Measurements from ENCODE around the gene TMSB4X. TPM values are rescaled to one million over a fixed set of nuclear protein-coding genes. Genes with fewer than 3 reads are reported as not detected.
"Not testable (repeated sequence)": the region's sequence is repeated elsewhere in the genome, so short reads cannot be mapped to it uniquely, and the experiment has no call there.

TMSB4X gene
- total and polyA plus RNA-seq, 2 experiments from 2014 or later, result 3,286 to 9,298 TPM

GRCh38 chrX:13013363-13014110 is 38.6 kb downstream of the TMSB4X start:
- Histone ChIP-seq H4K20me1 (ENCODE audit: insufficient read depth) (no peaks in the 10 kb centered on the region), H3K27ac (no peak overlapping the region), H3K4me1 (ENCODE audit: insufficient read depth) (peaks cover under 1% of the 10 kb centered on the region; the same call in 1 of the 2 replicates), H3K4me3 (no peak overlapping the region), H3K9ac (no peak overlapping the region), H3K36me3 (ENCODE audit: low read depth) (no peaks in the 10 kb centered on the region), H3F3A (ENCODE audit: insufficient read depth) (no peaks in the 10 kb centered on the region), H3K9me2 (ENCODE audit: insufficient read depth) (no peaks in the 10 kb centered on the region), H3K27me3 (replicated peaks; ENCODE audit: insufficient read depth) (no peaks in the 10 kb centered on the region), H3K9me3 (ENCODE audit: low read depth) (no peaks in the 10 kb centered on the region), H2AFZ (peak overlapping the region; percentile 68), H3K79me2 (ENCODE audit: insufficient read depth) (no peaks in the 10 kb centered on the region), H3K4me2 (ENCODE audit: unreplicated experiment) (no peak overlapping the region)
- no peak for DNase-seq
- TF ChIP-seq EZH2phosphoT487 (IDR thresholded peaks at IDR 0.05; ENCODE audit: insufficient read depth, low read depth) (no peak), EZH2 (IDR thresholded peaks at IDR 0.05; ENCODE audit: insufficient read depth, poor library complexity, severe bottlenecking) (no peak)
- in situ Hi-C loops (cut with MboI), result no loop called here
- 51 to 53% methylated on average over 8 of the region's 8 CpGs for WGBS, 2 experiments (ENCODE audit: low coverage in 1 of 2, low lambda C conversion rate in 2 of 2, missing lambda C conversion rate in 2 of 2)

- no peaks in the 10 kb centered on the region for H3F3A ChIP-seq (ENCODE audit: insufficient read depth)
- no peak for DNase-seq
- H3K9ac ChIP-seq, result no peak overlapping the region
- no peak overlapping the region for H3K4me3 ChIP-seq
- H3K9me2 ChIP-seq (ENCODE audit: insufficient read depth), result no peaks in the 10 kb centered on the region
- H3K4me1 ChIP-seq (ENCODE audit: insufficient read depth), result no peaks in the 10 kb centered on the region
- in situ Hi-C loops (cut with MboI), result no loop called here
- no peaks in the 10 kb centered on the region for H3K36me3 ChIP-seq (ENCODE audit: low read depth)
- no peaks in the 10 kb centered on the region for H3K27me3 ChIP-seq (replicated peaks; ENCODE audit: insufficient read depth)
- TF ChIP-seq EZH2 (IDR thresholded peaks at IDR 0.05; ENCODE audit: insufficient read depth, poor library complexity, severe bottlenecking) (no peak), EZH2phosphoT487 (IDR thresholded peaks at IDR 0.05; ENCODE audit: insufficient read depth, low read depth) (no peak)
- H3K79me2 ChIP-seq (ENCODE audit: insufficient read depth), result no peaks in the 10 kb centered on the region
- H3K4me2 ChIP-seq (ENCODE audit: unreplicated experiment), result no peak overlapping the region
- H3K9me3 ChIP-seq (ENCODE audit: low read depth), result no peaks in the 10 kb centered on the region
- peak overlapping the region; percentile 68; the same call in 1 of the 2 replicates for H2AFZ ChIP-seq
- no peaks in the 10 kb centered on the region for H4K20me1 ChIP-seq (ENCODE audit: insufficient read depth)
- no peak overlapping the region for H3K27ac ChIP-seq
- 90 to 91% methylated on average over 6 to 7 of the region's 7 CpGs for WGBS, 2 experiments (ENCODE audit: low coverage in 1 of 2, low lambda C conversion rate in 2 of 2, missing lambda C conversion rate in 2 of 2)
Measured at GRCh38 chrX:13014111-13015096, 39.5 kb downstream of the TMSB4X start.

- Histone ChIP-seq H3F3A (ENCODE audit: insufficient read depth) (no peaks in the 10 kb centered on the region), H2AFZ (no peak overlapping the region), H3K36me3 (ENCODE audit: low read depth) (no peaks in the 10 kb centered on the region), H3K9me3 (ENCODE audit: low read depth) (no peaks in the 10 kb centered on the region), H4K20me1 (ENCODE audit: insufficient read depth) (no peaks in the 10 kb centered on the region), H3K9me2 (ENCODE audit: insufficient read depth) (no peaks in the 10 kb centered on the region), H3K27me3 (replicated peaks; ENCODE audit: insufficient read depth) (no peaks in the 10 kb centered on the region), H3K4me2 (ENCODE audit: unreplicated experiment) (no peak overlapping the region), H3K27ac (no peak overlapping the region), H3K4me3 (no peak overlapping the region), H3K9ac (no peak overlapping the region), H3K4me1 (ENCODE audit: insufficient read depth) (peaks cover 2% of the 10 kb centered on the region; the same call in 1 of the 2 replicates), H3K79me2 (ENCODE audit: insufficient read depth) (no peaks in the 10 kb centered on the region)
- no peak for DNase-seq
- TF ChIP-seq EZH2phosphoT487 (IDR thresholded peaks at IDR 0.05; ENCODE audit: insufficient read depth, low read depth) (no peak), EZH2 (IDR thresholded peaks at IDR 0.05; ENCODE audit: insufficient read depth, poor library complexity, severe bottlenecking) (no peak)
- in situ Hi-C loops (cut with MboI), result no loop called here
- WGBS, 2 experiments (ENCODE audit: low coverage in 1 of 2, low lambda C conversion rate in 2 of 2, missing lambda C conversion rate in 2 of 2), result 93 to 94% methylated on average over 3 of the region's 3 CpGs
Measured at GRCh38 chrX:13015536-13016236, 40.8 kb downstream of the TMSB4X start.

- not testable (repeated sequence) for H3K36me3 ChIP-seq (ENCODE audit: low read depth)
Measured at GRCh38 chrX:13016731-13017130, 41.8 kb downstream of the TMSB4X start.

More at GRCh38 chrX:13016731-13017130, 41.8 kb downstream of the TMSB4X start:
- WGBS, 2 experiments (ENCODE audit: low coverage in 1 of 2, low lambda C conversion rate in 2 of 2, missing lambda C conversion rate in 2 of 2), result 98 to 100% methylated on average over 5 to 6 of the region's 6 CpGs
- H3K27ac ChIP-seq; H3K4me3 ChIP-seq; DNase-seq; H3F3A ChIP-seq (ENCODE audit: insufficient read depth); H3K27me3 ChIP-seq (replicated peaks; ENCODE audit: insufficient read depth); H3K79me2 ChIP-seq (ENCODE audit: insufficient read depth); H4K20me1 ChIP-seq (ENCODE audit: insufficient read depth); in situ Hi-C loops (cut with MboI); H3K9ac ChIP-seq; H3K9me2 ChIP-seq (ENCODE audit: insufficient read depth); H3K4me2 ChIP-seq (ENCODE audit: unreplicated experiment); H3K9me3 ChIP-seq (ENCODE audit: low read depth); H2AFZ ChIP-seq: not testable (repeated sequence)
- H3K4me1 ChIP-seq (ENCODE audit: insufficient read depth), result peaks cover 11% of the 10 kb centered on the region
